ENCODE measurements around the gene IMP3. TPM values are rescaled to one million over a fixed set of nuclear protein-coding genes. Genes with fewer than 3 reads are reported as not detected.

Gene IMP3
- total and polyA plus RNA-seq, 9 of the 15 experiments (the other 6 are each of a cell fraction or from before 2014, with no cell fraction given): 14.5 to 160 (median 74.4) TPM

GRCh38 chr15:75594276-75594675 is 45.7 kb downstream of the IMP3 start:
- H3K27me3 ChIP-seq (ENCODE audit: control insufficient read depth in 2 of 2, insufficient read depth in 2 of 2, low read length in 2 of 2): no peaks in the 10 kb centered on the region
- no peak overlapping the region for H3K27ac ChIP-seq (ENCODE audit: extremely low read depth, low read depth, low read length)
- ATAC-seq (no peak), DNase-seq (ENCODE audit: extremely low read depth in 1 of 4, low spot score in 3 of 4) (no peak), FAIRE-seq (no peak)
- H3K9ac ChIP-seq (ENCODE audit: insufficient read depth in 1 of 2, low read depth in 2 of 2, low read length in 2 of 2): no peak overlapping the region
- no peak for TF ChIP-seq POLR2A (conservative IDR thresholded peaks at IDR 0.05)
- TF ChIP-seq ZBTB5 (IDR thresholded peaks at IDR 0.05): no peak
- no peak for TF ChIP-seq EP300 (IDR thresholded peaks at IDR 0.05; ENCODE audit: low read length)
- TF ChIP-seq MITF (IDR thresholded peaks at IDR 0.05): no peak
- TF ChIP-seq STAT5B (CRISPR knock-in tag; IDR thresholded peaks at IDR 0.05): no peak
- TF ChIP-seq HLTF (IDR thresholded peaks at IDR 0.05): no peak
- no peak for TF ChIP-seq TSHZ1 (CRISPR knock-in tag; IDR thresholded peaks at IDR 0.05)
- TF ChIP-seq KLF6 (CRISPR knock-in tag; IDR thresholded peaks at IDR 0.05; ENCODE audit: borderline replicate concordance): no peak
- no peak for TF ChIP-seq CXXC5 (CRISPR knock-in tag; IDR thresholded peaks at IDR 0.05)
- no peak for TF ChIP-seq ZNF780A (CRISPR knock-in tag; IDR thresholded peaks at IDR 0.05)
- H3K4me3 ChIP-seq: no peak overlapping the region
- peaks cover 8 to 29% of the 10 kb centered on the region in 2 experiments; a peak in 3 of 5 replicates for H3K4me1 ChIP-seq (replicated peaks in 1 of 2; ENCODE audit: control insufficient read depth in 2 of 2, insufficient read depth in 2 of 2, low read length in 2 of 2)
- H3K36me3 ChIP-seq (ENCODE audit: control insufficient read depth, insufficient read depth, low read length): peaks cover 46% of the 10 kb centered on the region
- no peak overlapping the region for H2AFZ ChIP-seq (ENCODE audit: low read depth, low read length)
- WGBS (ENCODE audit: insufficient coverage, low coverage, missing lambda C conversion rate): 97% methylated on average over 9 of the region's 9 CpGs
- H3K79me2 ChIP-seq (ENCODE audit: control insufficient read depth, insufficient read depth, low read length): no peaks in the 10 kb centered on the region
- intact Hi-C loops (cut with micrococcal nuclease) (no loop called here), in situ Hi-C loops (cut with MboI) (no loop called here)
- H3K9me1 ChIP-seq (ENCODE audit: control insufficient read depth, insufficient read depth, low read length): no peaks in the 10 kb centered on the region
- no TSS peak for BruUV-seq (replicated peaks)
- no peak overlapping the region for H3K4me2 ChIP-seq (ENCODE audit: insufficient read depth, low read length)
- ChIA-PET POLR2A (interaction anchor here (0.7 kb wide), 1 partner anchor 21 kb away, joined by 3 read pairs; no protein-coding TSS in a partner anchor), CTCF (ENCODE audit: low intra/inter-chr PET ratio) (no interaction called here)
- H3K9me3 ChIP-seq (replicated peaks; ENCODE audit: control insufficient read depth, insufficient read depth, low read depth, low read length): no peaks in the 10 kb centered on the region
- H4K20me1 ChIP-seq (replicated peaks; ENCODE audit: control insufficient read depth, insufficient read depth, low read length): peaks cover 4% of the 10 kb centered on the region
